Measurements from ENCODE around the gene GDPGP1.
"Not testable (repeated sequence)": the region's sequence is repeated elsewhere in the genome, so short reads cannot be mapped to it uniquely, and the experiment has no call there.

Gene GDPGP1

GRCh38 chr15:90264671-90265070 is 30.7 kb downstream of the GDPGP1 start:
- DNase-seq = no peak

GRCh38 chr15:90265271-90266060 is 31.5 kb downstream of the GDPGP1 start, which contains the start of gene NGRN:
Gene NGRN (plus strand): TSS chr15:90265672. CDS start chr15:90265713, 41 bp downstream.
- DNase-seq = peak; percentile 96

- DNase-seq = no peak
Measured at GRCh38 chr15:90266061-90266431, 32.0 kb downstream of the GDPGP1 start.

- no peak for DNase-seq
Measured at GRCh38 chr15:90266485-90266884, 32.5 kb downstream of the GDPGP1 start.

- DNase-seq = no peak
Measured at GRCh38 chr15:90268415-90268814, 34.4 kb downstream of the GDPGP1 start.

- DNase-seq = no peak
Measured at GRCh38 chr15:90270502-90271150, 36.6 kb downstream of the GDPGP1 start.

GRCh38 chr15:90271459-90272166 is 37.6 kb downstream of the GDPGP1 start:
- no peak for DNase-seq

GRCh38 chr15:90278467-90278866 is 44.5 kb downstream of the GDPGP1 start:
- DNase-seq = not testable (repeated sequence)

GRCh38 chr15:90280743-90281142 is 46.7 kb downstream of the GDPGP1 start:
- DNase-seq = not testable (repeated sequence)

GRCh38 chr15:90281637-90282036 is 47.6 kb downstream of the GDPGP1 start:
- DNase-seq = not testable (repeated sequence)

GRCh38 chr15:90286678-90287077 is 52.7 kb downstream of the GDPGP1 start:
- no peak for DNase-seq

- DNase-seq = no peak
Measured at GRCh38 chr15:90287101-90287500, 53.1 kb downstream of the GDPGP1 start.

- DNase-seq = no peak
Measured at GRCh38 chr15:90287946-90288345, 53.9 kb downstream of the GDPGP1 start.

GRCh38 chr15:90291679-90292356 is 57.8 kb downstream of the GDPGP1 start:
- DNase-seq = no peak

- peak; percentile 42 for DNase-seq
Measured at GRCh38 chr15:90293040-90293810, 59.2 kb downstream of the GDPGP1 start.

- DNase-seq = no peak
Measured at GRCh38 chr15:90294159-90294558, 60.1 kb downstream of the GDPGP1 start.

GRCh38 chr15:90294601-90295269 is 60.7 kb downstream of the GDPGP1 start:
- no peak for DNase-seq

- no peak for DNase-seq
Measured at GRCh38 chr15:90295270-90295648, 61.2 kb downstream of the GDPGP1 start.
